HS-27A (cell line): ENCODE results near the gene LRRC10B.

Experiments
- DNase-seq: peaks from one replicate; pipeline ENCODE4 v3.0.0-alpha.2; 2012; ENCODE audit warnings: low read depth, missing footprints

Gene LRRC10B

DNA sequence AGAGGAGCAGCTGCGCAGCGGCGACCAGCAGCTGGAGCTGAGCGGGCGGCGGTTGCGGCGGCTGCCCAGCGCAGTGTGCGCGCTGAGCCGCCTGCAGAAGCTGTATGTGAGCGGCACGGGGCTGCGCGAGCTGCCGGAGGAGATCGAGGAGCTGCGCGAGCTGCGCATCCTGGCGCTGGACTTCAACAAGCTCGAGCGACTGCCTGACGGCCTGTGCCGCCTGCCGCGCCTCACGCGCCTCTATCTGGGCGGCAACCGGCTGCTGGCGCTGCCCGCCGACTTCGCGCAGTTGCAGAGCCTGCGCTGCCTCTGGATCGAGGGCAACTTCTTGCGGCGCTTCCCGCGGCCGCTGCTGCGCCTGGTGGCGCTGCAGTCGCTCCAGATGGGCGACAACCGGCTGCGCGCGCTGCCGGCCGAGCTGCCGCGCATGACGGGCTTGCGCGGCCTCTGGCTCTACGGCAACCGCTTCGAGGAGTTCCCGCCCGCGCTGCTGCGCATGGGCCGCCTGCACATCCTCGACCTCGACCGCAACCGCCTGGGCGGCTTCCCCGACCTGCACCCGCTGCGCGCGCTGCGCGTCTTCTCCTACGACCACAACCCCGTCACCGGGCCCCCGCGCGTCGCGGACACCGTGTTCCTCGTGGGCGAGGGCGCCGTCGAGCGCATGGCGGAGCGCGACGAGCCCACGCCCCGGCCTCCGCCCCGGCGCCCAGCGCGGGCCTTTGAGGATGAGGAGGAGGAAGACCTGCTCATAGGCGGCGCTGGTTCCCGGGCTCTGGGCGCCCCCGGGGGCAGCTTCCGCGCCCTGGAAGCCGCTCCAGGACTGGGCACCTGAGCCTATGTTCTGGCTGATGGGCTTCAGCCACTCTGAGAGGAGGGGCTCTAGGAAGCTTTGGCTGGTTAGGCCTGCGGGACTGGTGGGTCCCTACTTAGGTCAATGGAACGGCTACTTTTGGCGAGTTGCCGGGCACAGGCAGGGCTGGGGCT, 787 bp downstream of the LRRC10B start:
- no peak for DNase-seq

DNA sequence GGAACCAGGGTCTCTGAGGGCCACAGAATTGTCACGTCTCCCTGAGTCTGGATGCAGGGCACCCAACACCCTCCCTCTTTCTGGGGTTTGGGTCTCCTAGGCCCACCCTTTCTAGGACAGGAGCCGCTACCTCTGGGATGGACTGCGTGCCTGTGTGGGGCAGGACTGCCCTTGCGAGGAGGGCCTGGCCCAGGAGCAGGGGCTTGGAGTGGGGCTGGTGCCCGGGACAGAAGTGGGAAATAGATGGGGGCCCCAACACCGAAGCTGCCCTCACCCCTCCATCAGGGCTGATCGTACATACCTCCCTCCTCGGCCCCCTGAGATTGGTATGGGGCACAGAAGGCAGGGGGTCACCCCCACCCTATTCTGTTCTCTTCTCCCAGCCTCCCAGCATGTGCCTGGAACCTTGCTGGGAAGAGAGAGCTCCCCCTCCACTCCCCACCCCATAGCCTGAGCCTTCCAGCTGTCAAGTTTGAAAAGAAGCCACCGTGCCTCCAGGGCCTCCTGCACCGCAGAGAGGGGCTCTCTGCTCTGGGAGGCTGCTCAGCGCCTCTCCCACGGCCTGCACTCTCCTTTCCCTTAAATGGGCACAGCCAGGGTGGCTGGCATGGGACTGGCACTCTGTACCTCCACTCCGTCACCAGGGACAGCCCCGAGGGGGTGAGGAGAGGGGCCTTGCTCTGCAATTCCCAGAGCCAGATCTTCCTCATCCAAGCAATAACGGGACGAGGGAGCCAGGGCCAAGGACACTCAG, 1.8 kb downstream of the LRRC10B start:
- no peak for DNase-seq

DNA sequence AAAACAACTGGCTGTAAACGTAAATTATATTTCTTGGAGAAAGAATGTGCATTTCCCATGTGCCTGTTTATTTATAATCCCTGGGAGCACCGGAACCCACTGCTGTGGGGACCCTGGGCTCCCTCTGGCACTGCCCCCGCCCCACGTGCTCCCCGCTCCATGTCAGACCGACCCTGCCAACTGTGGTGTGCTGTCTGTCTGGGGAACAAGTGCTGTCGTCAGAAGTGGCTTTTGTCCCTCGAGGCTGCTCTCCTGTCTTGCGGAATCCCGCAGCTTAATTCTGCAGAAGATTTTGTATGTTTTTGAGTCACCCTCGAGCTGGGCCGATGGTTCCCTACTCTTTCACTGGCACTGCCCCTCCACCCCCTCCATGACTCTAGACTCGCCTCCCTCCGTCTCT, 2.4 kb downstream of the LRRC10B start:
- no peak for DNase-seq

GRCh38 chr11:61511383-61511782, 2.8 kb downstream of the LRRC10B start:
- DNase-seq, result no peak

GRCh38 chr11:61512435-61512834, 3.9 kb downstream of the LRRC10B start:
- no peak for DNase-seq

GRCh38 chr11:61513143-61513765, 4.7 kb downstream of the LRRC10B start:
- no peak for DNase-seq

DNA sequence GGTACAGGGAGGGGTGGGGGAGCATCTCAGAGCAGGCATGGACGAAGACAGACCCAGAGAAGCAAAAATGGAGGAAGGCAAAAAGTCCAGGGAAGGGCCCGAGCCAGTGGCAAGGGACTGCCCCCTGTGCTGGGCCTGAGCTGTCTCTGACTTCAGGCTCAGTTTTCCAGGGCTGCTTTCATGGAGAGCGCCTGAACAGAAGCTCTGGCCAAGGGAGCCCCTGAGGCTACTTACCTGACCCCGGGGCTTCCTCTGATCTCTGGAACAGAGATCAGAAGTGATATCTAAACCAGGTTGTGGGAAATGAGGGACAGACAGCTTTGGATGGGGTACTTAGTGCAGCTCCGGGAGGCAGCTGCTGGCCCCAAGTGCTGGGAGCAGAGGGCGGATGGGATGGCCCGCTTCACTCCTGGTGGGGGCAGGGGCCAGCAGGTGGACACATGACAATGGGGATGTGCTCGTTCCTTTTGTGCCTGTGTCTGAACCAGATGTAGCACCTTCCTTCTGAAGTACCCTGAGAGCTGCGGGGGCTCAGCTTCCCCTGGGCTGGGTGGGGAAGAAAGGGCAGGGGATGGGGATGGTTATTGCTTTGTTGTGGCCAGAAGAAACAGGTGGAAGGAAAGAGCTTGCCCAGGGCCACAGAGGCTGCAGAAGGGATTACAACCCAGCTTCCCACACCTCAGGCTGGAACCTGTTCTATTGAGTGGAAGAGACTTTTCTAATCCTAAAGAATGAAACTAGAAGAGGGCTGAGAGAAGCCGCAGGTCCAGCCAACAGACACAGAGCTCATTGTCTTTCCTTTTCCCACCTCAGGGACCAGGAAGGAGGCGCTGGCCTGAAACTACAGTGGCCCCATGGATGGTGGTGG, 5.7 kb downstream of the LRRC10B start:
- DNase-seq, result no peak

GRCh38 chr11:61515686-61516085, 7.1 kb downstream of the LRRC10B start:
- DNase-seq, result no peak

- DNase-seq, result no peak
These were observed 7.6 kb downstream of the LRRC10B start for GRCh38 chr11:61516191-61516590.

DNA sequence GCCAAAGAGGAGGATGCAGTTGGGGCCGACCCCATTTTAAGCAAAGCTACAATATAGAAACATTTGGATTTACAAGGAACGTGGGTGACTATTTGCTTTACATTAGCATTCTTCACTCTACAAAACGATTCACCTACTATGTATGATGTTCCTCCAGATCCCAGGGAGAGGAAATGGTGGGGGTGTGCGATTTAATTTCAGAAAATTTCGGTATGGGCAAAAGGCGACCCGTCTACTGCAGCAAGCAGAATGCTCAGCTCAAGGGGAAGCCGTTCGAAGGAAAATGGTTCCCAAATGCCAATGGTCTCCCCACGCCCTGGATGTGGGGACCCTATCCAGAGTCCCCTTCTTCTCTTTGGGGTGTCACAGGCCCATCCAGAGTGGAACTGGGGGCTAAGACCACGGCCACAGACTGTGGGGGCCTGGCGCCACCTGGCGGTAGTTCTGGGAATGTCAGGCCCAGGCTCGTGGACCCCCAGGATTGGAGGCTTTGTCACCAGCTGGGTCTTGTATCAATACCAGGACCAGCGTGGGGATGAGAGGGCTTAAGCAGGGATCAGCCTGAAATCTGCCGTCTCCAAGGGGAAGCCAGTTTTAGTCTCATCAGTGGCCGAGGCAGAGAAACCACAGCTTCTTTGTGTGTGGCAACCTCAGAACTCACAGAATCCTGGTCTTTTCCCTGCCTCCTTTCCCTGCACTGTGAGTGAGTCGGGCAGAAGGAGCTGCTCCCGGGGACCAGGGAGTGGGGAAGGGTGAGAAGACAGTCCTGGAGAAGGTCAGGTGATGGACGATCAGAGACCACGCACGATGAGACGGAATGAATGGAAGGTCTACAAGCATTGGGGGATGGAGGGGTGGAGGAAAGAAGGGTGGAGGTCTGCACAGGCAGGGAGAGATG, 8.4 kb downstream of the LRRC10B start:
- no peak for DNase-seq

DNA sequence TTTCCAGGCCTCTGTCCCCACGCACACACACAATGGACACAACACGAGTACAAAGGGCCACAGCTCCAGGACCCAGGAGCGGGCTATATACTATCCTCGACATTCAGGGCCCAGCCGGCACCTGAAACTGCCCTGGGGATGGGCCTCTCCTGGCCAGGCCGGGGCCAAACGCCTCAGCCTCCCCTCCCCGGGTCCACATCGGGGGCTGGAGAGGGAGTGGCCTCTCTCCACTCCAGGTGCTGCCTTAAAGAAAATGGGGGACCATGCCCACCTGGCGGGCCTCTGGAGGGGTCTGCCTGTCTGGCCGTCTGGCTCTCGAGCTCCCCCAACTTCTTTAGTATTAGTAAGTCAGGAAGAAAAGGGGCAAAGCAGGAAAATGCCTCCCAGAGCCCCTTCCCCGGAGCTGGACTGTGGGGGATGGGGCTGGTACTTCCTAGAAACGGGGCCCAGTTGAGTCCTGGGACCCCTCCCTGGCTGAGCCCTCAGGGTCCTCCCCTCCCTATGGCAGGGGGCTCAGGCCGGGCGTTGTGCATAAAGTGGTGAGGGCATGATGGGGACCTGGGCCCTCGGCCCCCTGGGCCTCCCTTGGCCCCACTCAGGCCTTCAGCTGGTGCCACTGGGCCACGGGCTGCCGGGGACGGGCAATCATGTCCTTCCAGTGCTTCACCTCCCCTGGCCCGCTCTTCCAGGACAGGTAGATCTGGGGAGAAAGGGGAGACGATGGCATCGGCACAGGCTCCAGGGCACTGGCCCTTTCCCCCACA, 9.7 kb downstream of the LRRC10B start:
- DNase-seq, result no peak

DNA sequence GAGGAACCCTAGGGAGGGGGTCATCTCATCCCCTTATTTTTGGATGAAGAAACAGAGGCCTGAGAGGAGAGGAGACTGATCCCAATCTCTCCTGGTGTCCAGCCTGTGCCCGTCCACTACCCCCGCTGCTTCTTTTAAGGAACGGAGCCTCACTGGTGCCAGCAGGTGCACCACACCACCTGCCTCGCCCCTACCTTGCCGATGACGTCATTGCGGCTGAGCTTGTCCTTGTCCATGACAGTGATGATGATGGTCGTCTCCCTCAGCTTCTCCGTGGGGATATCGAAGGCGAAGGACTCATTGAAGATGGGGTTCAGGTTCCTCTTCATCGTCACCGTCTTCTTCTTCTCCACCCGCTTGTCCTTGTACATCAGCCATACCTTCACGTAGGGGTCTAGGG, 14.3 kb downstream of the LRRC10B start:
- DNase-seq, result no peak

DNA sequence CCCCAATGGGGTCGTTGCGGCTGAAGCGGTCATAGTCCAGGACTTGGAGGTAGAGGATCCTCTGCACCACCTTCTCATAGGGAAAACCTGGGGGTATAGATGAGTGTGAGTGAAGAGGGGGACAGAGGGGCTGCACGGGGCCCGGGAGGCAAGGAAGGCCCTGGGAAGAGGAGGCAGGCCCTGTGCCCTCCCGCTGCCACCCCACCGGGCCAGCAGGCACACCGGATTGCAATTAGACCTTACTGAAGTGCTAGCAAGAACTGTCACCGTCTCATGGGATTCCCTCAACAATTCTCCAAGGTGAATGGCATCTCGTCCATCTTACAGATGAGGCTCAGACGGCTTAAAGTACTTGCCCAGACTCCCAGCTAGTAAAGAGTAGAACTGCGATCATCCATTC, 15.9 kb downstream of the LRRC10B start:
- DNase-seq, result no peak

GRCh38 chr11:61524963-61525587, 16.5 kb downstream of the LRRC10B start:
- DNase-seq, result no peak

- no peak for DNase-seq
These were observed 17.7 kb downstream of the LRRC10B start for GRCh38 chr11:61526229-61526628.

- no peak for DNase-seq
These were observed 18.6 kb downstream of the LRRC10B start for GRCh38 chr11:61526956-61527731.

- no peak for DNase-seq
These were observed 19.6 kb downstream of the LRRC10B start for GRCh38 chr11:61528114-61528513.

GRCh38 chr11:61529537-61530225, 21.1 kb downstream of the LRRC10B start:
- no peak for DNase-seq
